Middle frontal gyrus (tissue), 1 donor: Measurements from ENCODE around the gene ATP6V1C2.

Source experiments
- DNase-seq: peaks from one replicate; pipeline ENCODE4 v3.0.0-alpha.2; 2015; ENCODE audit warnings: low spot score; ENCODE audit errors: extremely low spot score

ATP6V1C2 gene

DNA sequence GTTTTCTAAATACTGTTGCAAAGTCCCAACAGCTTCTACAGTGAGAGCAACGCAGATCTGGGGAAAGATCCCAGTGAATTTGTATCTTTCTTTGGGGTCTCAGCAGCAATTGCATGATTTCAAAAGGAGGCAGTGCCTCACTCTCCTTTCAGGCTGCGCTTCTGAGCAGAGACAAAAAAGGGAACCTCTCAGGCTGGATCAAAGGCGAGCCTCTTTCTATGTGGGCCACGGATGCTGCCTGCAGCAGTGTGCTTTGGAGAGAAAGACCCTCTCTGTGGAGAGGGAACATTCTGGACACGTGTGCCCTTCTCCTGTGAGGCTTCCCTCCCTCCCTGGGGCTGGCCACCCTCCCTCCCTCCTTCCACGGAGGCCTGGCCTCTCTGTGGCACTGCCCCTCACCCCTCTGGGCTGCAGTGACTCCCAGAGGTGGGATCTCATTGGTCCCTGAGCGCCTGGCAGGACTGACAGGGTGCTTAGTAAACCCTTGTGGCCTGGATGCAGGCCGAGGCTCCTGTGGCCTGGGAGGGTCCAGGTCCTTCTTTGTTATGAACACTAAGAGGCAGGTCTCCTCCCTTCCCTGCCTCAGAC, 112.7 kb downstream of the ATP6V1C2 start:
- DNase-seq = no peak
